Caco-2 (cell line): Measurements from ENCODE around the gene ADGRA1. TPM values are rescaled to one million over a fixed set of nuclear protein-coding genes. Genes with fewer than 3 reads are reported as not detected.

ENCODE experiments used
- BruUV-seq: library from RNA; stranded (reverse); fragments of 400-500 nt; replicated peaks from 2 replicates; lab custom pipeline; 2021; lab: Mats Ljungman, UMichigan
- CTCF ChIA-PET: fragments of 300-600 bp; sonication (Branson Sonifier 250); formaldehyde crosslinking; loops from one replicate; lab custom pipeline; 2022; ENCODE audit warnings: antibody characterized with exemption; lab: Charles Lee
- POLR2A ChIA-PET: fragments of 300-600 bp; sonication (Branson Sonifier 250); formaldehyde crosslinking; loops from one replicate; lab custom pipeline; 2022; ENCODE audit warnings: antibody characterized with exemption; lab: Charles Lee
- DNase-seq, 2 experiments: peaks; one replicate each; pipeline versions ENCODE4 v3.0.0 to v3.0.0-alpha.2; 2020 to 2022
- H3K27me3 ChIP-seq: replicated peaks from 2 replicates; pipeline ENCODE4 v1.6.0; 2011; ENCODE audit warnings: low read length; ENCODE audit not compliant: control insufficient read depth, insufficient read depth
- H3K36me3 ChIP-seq: 2 replicates; pipeline ENCODE4 v1.5.1; 2011; ENCODE audit warnings: low read length; ENCODE audit not compliant: control insufficient read depth, insufficient read depth
- H3K4me1 ChIP-seq: fragments of 250-450 bp; sonication (Bioruptor Pico); 2 replicates; pipeline ENCODE4 v1.5.1; 2020; ENCODE audit warnings: mild to moderate bottlenecking
- H3K4me3 ChIP-seq: 2 replicates; pipeline ENCODE4 v1.5.1; 2011; ENCODE audit warnings: low read depth, mild to moderate bottlenecking, control low read depth, low read length
- H3K9me3 ChIP-seq: fragments of 250-450 bp; sonication (Bioruptor Pico); 2 replicates; pipeline ENCODE4 v1.5.1; 2020; ENCODE audit warnings: mild to moderate bottlenecking, moderate library complexity
- H3K27ac Mint-ChIP-seq: one replicate; pipeline ENCODE4 v1.8.0; 2022; ENCODE audit warnings: mixed read lengths; ENCODE audit not compliant: unreplicated experiment
- H3K27me3 Mint-ChIP-seq: one replicate; pipeline ENCODE4 v1.8.0; 2022; ENCODE audit warnings: mixed read lengths; ENCODE audit not compliant: insufficient read depth, unreplicated experiment
- H3K36me3 Mint-ChIP-seq: one replicate; pipeline ENCODE4 v1.8.0; 2022; ENCODE audit warnings: mild to moderate bottlenecking, mixed read lengths; ENCODE audit not compliant: insufficient read depth, unreplicated experiment
- H3K4me1 Mint-ChIP-seq: one replicate; pipeline ENCODE4 v1.8.0; 2022; ENCODE audit warnings: low read depth, mixed read lengths; ENCODE audit not compliant: unreplicated experiment
- H3K4me3 Mint-ChIP-seq: one replicate; pipeline ENCODE4 v1.8.0; 2022; ENCODE audit warnings: mild to moderate bottlenecking, moderate library complexity, mixed read lengths; ENCODE audit not compliant: unreplicated experiment
- H3K9me3 Mint-ChIP-seq: one replicate; pipeline ENCODE4 v1.8.0; 2022; ENCODE audit warnings: mixed read lengths; ENCODE audit not compliant: unreplicated experiment
- intact Hi-C: fragments of 100-400 bp; cut with micrococcal nuclease; formaldehyde crosslinking; loops from one replicate; pipeline ENCODE4 v1.10.0; 2022; ENCODE audit not compliant: unreplicated experiment
- total RNA-seq: library from RNA; stranded (reverse); gene quantifications from 2 replicates; pipeline ENCODE4 v1.2.3, GENCODE V29; 2022
- TF ChIP-seq, protein P1 (sequence below), 2 experiments: fragments of 200-600 bp in 1 of 2; IDR thresholded peaks; 1 replicate in 1 of 2; 2 replicates in 1 of 2; pipeline versions ENCODE4 v1.5.1 to v1.8.0; 2011 to 2022; ENCODE audit warnings: antibody characterized with exemption in 1 of 2, control low read depth in 1 of 2, inconsistent platforms in 1 of 2, low read depth in 1 of 2, low read length in 1 of 2, mild to moderate bottlenecking in 1 of 2, moderate library complexity in 1 of 2; ENCODE audit not compliant: insufficient read depth in 1 of 2, severe bottlenecking in 1 of 2, unreplicated experiment in 1 of 2

Gene ADGRA1
- total RNA-seq, 1 experiment from 2014 or later = not detected

DNA sequence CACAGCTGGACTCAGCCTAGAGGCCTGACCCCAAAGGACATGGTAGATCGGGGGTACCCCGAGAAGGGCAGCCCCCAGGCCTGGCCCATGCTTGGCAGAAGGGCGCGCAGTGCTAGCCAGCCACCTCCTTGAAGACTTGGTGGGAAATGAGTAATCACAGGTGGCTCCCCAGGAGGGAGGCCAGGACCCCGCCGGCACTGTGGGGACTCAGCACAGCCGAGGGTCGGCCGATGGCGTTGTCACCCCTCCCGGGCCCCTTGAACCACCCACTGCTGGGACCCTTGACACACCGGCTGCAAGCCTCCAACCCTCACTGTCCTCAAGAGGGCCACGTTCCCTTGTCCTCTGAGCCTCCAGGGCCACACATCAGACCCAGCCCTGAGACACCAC, 27.7 kb downstream of the ADGRA1 start:
- Histone ChIP-seq H3K27me3 (no peaks in the 10 kb centered on the region), H3K36me3 (no peaks in the 10 kb centered on the region), H3K4me3 (no peak overlapping the region), H3K9me3 (peaks cover 23% of the 10 kb centered on the region), H3K4me1 (peaks cover 2% of the 10 kb centered on the region)
- H3K27me3 Mint-ChIP-seq = peaks cover 12% of the 10 kb centered on the region
- no peaks in the 10 kb centered on the region for H3K36me3 Mint-ChIP-seq
- H3K4me1 Mint-ChIP-seq = peaks cover 3% of the 10 kb centered on the region
- CTCF ChIA-PET = no interaction called here
- H3K9me3 Mint-ChIP-seq = peaks cover 17% of the 10 kb centered on the region
- POLR2A ChIA-PET = no interaction called here
- no peak for DNase-seq
- intact Hi-C loops = no loop called here
- BruUV-seq = no TSS peak
- no peak overlapping the region for H3K27ac Mint-ChIP-seq
- TF ChIP-seq, protein P1, sequence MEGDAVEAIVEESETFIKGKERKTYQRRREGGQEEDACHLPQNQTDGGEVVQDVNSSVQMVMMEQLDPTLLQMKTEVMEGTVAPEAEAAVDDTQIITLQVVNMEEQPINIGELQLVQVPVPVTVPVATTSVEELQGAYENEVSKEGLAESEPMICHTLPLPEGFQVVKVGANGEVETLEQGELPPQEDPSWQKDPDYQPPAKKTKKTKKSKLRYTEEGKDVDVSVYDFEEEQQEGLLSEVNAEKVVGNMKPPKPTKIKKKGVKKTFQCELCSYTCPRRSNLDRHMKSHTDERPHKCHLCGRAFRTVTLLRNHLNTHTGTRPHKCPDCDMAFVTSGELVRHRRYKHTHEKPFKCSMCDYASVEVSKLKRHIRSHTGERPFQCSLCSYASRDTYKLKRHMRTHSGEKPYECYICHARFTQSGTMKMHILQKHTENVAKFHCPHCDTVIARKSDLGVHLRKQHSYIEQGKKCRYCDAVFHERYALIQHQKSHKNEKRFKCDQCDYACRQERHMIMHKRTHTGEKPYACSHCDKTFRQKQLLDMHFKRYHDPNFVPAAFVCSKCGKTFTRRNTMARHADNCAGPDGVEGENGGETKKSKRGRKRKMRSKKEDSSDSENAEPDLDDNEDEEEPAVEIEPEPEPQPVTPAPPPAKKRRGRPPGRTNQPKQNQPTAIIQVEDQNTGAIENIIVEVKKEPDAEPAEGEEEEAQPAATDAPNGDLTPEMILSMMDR (IDR thresholded peaks at IDR 0.05; ENCODE audit: insufficient read depth in 1 of 2, low read depth in 1 of 2, low read length in 1 of 2, severe bottlenecking in 1 of 2, unreplicated experiment in 1 of 2) = no peak
- no peak overlapping the region for H3K4me3 Mint-ChIP-seq

DNA sequence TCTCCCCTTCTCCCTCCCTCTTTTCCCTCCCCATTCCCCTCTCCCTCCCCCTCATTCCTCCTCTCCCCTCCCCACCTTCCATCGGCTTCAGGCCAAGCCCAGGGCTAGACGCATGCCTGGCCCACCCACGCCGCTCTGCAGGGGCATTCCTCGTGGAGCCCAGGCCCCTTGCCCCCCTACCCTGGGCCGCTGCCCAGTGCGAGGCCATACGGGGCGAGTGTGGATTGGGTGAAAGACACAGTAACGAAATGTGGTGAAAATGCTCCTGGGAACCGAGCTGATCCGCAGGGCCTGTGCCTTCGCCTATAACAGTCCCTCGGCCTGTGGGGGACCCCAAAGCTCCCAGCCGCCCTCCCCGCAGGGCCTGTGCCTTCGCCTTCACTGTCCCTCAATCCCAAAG, 28.3 kb downstream of the ADGRA1 start:
- H3K27me3 ChIP-seq = no peaks in the 10 kb centered on the region
- no peak for DNase-seq
- TF ChIP-seq, protein P1 (IDR thresholded peaks at IDR 0.05; ENCODE audit: insufficient read depth in 1 of 2, low read depth in 1 of 2, low read length in 1 of 2, severe bottlenecking in 1 of 2, unreplicated experiment in 1 of 2) = no peak
- H3K27me3 Mint-ChIP-seq = peaks cover 12% of the 10 kb centered on the region
- H3K4me1 ChIP-seq = no peaks in the 10 kb centered on the region
- no peaks in the 10 kb centered on the region for H3K4me1 Mint-ChIP-seq
- no peak overlapping the region for H3K4me3 Mint-ChIP-seq
- no TSS peak for BruUV-seq
- H3K27ac Mint-ChIP-seq = no peak overlapping the region
- ChIA-PET POLR2A (no interaction called here), CTCF (no interaction called here)
- H3K9me3 ChIP-seq = peaks cover 23% of the 10 kb centered on the region
- no peak overlapping the region for H3K4me3 ChIP-seq
- H3K36me3 ChIP-seq = no peaks in the 10 kb centered on the region
- no peaks in the 10 kb centered on the region for H3K36me3 Mint-ChIP-seq
- intact Hi-C loops = no loop called here
- H3K9me3 Mint-ChIP-seq = peaks cover 17% of the 10 kb centered on the region

DNA sequence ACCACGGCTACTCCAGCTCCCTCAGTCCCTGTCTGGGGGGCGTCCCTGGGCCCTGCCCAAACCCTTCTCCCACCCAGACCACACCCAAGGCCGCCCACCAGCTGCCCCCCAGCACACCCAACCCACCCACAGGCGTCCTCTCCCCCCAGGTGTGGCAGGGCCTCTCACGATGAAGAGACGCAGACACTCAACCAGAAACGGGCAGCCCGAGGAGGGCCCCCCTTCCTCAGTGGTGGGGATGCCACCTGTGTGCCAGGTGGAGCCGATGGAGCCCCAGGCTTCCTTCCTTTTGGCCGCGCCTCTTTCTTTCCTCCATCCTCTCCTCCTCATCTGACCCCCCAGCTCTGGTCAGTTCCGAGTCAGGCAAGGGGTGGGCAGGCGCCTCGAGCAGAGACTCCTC, 28.7 kb downstream of the ADGRA1 start:
- intact Hi-C loops = no loop called here
- ChIA-PET POLR2A (no interaction called here), CTCF (no interaction called here)
- Mint-ChIP-seq H3K4me1 (no peaks in the 10 kb centered on the region), H3K27ac (no peak overlapping the region), H3K36me3 (no peaks in the 10 kb centered on the region), H3K4me3 (no peak overlapping the region), H3K9me3 (peaks cover 17% of the 10 kb centered on the region), H3K27me3 (peaks cover 12% of the 10 kb centered on the region)
- no TSS peak for BruUV-seq
- peaks cover 23% of the 10 kb centered on the region for H3K9me3 ChIP-seq
- TF ChIP-seq, protein P1 (IDR thresholded peaks at IDR 0.05; ENCODE audit: insufficient read depth in 1 of 2, low read depth in 1 of 2, low read length in 1 of 2, severe bottlenecking in 1 of 2, unreplicated experiment in 1 of 2) = no peak
- DNase-seq = no peak
- no peaks in the 10 kb centered on the region for H3K27me3 ChIP-seq
- no peak overlapping the region for H3K4me3 ChIP-seq
- no peaks in the 10 kb centered on the region for H3K4me1 ChIP-seq
- H3K36me3 ChIP-seq = no peaks in the 10 kb centered on the region
